Osteocyte (in vitro differentiated cells): Measurements from ENCODE around the gene CCDC88C. TPM values are rescaled to one million over a fixed set of nuclear protein-coding genes. Genes with fewer than 3 reads are reported as not detected.

ENCODE experiments used
- DNase-seq: peaks from one replicate; pipeline ENCODE4 v3.0.0; 2021; ENCODE audit warnings: mixed read lengths; ENCODE audit not compliant: unreplicated experiment; ENCODE audit errors: extremely low spot score
- H3K27ac Mint-ChIP-seq: one replicate; pipeline ENCODE4 v1.8.0; 2021; ENCODE audit warnings: mild to moderate bottlenecking, mixed read lengths; ENCODE audit not compliant: unreplicated experiment
- H3K27me3 Mint-ChIP-seq: one replicate; pipeline ENCODE4 v1.8.0; 2021; ENCODE audit warnings: mixed read lengths; ENCODE audit not compliant: unreplicated experiment
- H3K36me3 Mint-ChIP-seq: one replicate; pipeline ENCODE4 v1.8.0; 2021; ENCODE audit warnings: mixed read lengths; ENCODE audit not compliant: unreplicated experiment
- H3K4me1 Mint-ChIP-seq: one replicate; pipeline ENCODE4 v1.8.0; 2021; ENCODE audit warnings: mixed read lengths; ENCODE audit not compliant: unreplicated experiment
- H3K4me3 Mint-ChIP-seq: one replicate; pipeline ENCODE4 v1.8.0; 2021; ENCODE audit warnings: mild to moderate bottlenecking, moderate library complexity, mixed read lengths; ENCODE audit not compliant: unreplicated experiment
- H3K9me3 Mint-ChIP-seq: one replicate; pipeline ENCODE4 v1.8.0; 2021; ENCODE audit warnings: mixed read lengths; ENCODE audit not compliant: unreplicated experiment
- total RNA-seq: library from RNA; stranded (reverse); gene quantifications from 2 replicates; pipeline ENCODE4 v1.2.1, GENCODE V29; 2021
- TF ChIP-seq, protein P1 (sequence below): fragments of 200-600 bp; sonication (generic); IDR thresholded peaks from 2 replicates; pipeline ENCODE4 v1.5.0; 2021; ENCODE audit warnings: antibody characterized with exemption, mild to moderate bottlenecking, moderate library complexity

The CCDC88C gene
- total RNA-seq, 1 donor from 2014 or later: 1.4 TPM

DNA sequence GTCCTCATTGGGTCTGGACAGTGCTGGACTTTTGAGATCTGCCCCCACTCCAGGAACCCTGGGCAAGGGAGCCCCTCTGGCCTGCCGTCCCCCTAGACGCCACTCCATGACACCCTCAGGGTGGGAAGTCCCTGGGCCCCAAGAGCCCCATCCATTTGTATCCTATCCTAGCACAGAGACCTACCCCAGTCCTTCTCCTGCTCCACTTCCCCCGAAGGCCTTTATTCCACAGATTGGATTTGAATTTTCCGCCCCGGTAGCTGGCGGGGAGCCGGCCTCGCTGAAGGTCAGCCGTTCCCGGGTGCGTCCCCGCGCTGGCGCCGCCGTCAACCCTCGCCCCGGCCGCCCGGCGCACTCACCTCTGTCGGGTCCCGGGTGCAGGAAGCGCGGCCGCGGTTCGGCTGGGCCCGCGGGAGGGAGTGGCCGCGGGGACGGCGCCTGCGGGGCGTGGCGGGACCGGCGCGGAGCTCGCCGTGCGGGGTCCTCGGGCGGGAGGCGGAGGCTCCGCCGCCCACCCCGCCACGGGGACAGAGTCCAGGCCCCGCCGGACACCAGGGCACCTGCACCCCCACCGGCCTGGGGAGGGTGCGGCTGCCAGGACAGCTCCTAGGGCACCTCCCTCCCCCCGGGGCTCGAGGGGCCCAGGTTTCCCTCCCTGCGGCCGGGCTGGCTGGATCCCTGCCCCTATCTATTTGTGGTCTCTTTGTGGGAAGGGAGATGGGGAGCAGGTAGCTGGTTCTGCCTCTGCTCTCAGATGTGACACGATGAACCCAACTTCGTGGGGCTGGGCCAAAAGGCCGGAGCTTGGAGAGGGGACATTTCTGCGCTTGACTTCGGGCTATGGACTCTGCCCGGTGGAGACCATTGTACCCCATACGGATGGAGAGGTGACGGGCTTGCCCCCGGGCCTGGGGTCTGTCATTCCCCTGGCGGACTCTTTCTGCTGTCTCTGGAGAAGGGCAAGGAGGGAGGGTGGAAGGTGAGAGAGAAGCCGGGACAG, 153.2 kb downstream of the CCDC88C start:
- no peak for DNase-seq
- Mint-ChIP-seq H3K4me1 (peaks cover 10% of the 10 kb centered on the region), H3K4me3 (peak overlapping the region; percentile 52), H3K27ac (no peak overlapping the region), H3K36me3 (no peaks in the 10 kb centered on the region), H3K27me3 (peaks cover 20% of the 10 kb centered on the region), H3K9me3 (no peaks in the 10 kb centered on the region)
- TF ChIP-seq, protein P1, sequence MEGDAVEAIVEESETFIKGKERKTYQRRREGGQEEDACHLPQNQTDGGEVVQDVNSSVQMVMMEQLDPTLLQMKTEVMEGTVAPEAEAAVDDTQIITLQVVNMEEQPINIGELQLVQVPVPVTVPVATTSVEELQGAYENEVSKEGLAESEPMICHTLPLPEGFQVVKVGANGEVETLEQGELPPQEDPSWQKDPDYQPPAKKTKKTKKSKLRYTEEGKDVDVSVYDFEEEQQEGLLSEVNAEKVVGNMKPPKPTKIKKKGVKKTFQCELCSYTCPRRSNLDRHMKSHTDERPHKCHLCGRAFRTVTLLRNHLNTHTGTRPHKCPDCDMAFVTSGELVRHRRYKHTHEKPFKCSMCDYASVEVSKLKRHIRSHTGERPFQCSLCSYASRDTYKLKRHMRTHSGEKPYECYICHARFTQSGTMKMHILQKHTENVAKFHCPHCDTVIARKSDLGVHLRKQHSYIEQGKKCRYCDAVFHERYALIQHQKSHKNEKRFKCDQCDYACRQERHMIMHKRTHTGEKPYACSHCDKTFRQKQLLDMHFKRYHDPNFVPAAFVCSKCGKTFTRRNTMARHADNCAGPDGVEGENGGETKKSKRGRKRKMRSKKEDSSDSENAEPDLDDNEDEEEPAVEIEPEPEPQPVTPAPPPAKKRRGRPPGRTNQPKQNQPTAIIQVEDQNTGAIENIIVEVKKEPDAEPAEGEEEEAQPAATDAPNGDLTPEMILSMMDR: no peak

DNA sequence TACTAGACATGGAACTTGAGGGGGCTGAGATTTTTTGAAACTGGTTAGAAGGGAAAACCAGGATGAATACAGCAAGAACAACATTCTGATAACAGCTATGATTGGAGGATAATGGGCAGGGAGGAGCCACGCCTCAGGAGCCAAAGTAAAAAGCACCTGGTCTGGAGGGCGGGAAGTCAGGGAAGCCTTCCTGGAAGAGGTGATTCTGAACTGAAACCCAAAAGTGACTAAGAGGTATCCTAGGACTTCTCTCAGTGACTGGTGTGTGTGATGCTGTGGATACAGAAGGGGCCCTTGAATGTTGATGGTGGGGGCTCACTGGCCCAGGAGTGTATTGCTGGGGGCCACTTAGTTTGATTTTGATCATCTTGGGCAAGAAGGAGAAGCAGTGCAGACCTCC, 154.3 kb downstream of the CCDC88C start:
- Mint-ChIP-seq H3K4me1 (peaks cover 7% of the 10 kb centered on the region), H3K36me3 (no peaks in the 10 kb centered on the region), H3K27me3 (peaks cover 22% of the 10 kb centered on the region), H3K9me3 (no peaks in the 10 kb centered on the region), H3K27ac (no peak overlapping the region), H3K4me3 (peak overlapping the region; percentile 31)
- TF ChIP-seq, protein P1: no peak
- DNase-seq: no peak

DNA sequence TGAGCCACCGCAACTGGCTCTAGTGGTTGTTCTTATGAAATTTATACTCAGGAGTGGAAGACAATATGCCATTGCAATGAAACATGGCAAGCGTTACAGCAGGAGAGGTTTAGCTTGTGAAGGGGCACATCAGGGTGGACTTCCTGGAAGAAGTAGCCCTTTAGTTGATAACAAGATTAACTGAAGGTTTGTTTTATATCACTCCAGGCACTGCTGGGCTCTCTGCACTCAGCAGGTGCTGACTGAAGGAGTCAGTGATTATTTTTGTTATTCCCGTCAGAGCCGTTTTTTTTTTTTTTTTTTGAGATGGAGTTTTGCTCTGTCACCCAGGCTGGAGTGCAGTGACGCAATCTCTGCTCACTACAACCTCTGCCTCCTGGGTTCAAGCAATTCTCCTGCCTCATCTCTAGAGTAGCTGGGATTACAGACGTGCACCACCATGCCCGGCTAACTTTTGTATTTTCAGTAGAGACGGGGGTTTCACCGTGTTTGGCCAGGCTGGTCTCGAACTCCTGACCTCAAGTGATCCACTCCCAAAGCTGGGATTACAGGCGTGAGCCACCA, 155.6 kb downstream of the CCDC88C start:
- Mint-ChIP-seq H3K27me3 (peaks cover 28% of the 10 kb centered on the region), H3K4me1 (peaks cover 7% of the 10 kb centered on the region), H3K27ac (no peak overlapping the region), H3K4me3 (no peak overlapping the region), H3K36me3 (no peaks in the 10 kb centered on the region), H3K9me3 (no peaks in the 10 kb centered on the region)
- TF ChIP-seq, protein P1: no peak
- DNase-seq: no peak

DNA sequence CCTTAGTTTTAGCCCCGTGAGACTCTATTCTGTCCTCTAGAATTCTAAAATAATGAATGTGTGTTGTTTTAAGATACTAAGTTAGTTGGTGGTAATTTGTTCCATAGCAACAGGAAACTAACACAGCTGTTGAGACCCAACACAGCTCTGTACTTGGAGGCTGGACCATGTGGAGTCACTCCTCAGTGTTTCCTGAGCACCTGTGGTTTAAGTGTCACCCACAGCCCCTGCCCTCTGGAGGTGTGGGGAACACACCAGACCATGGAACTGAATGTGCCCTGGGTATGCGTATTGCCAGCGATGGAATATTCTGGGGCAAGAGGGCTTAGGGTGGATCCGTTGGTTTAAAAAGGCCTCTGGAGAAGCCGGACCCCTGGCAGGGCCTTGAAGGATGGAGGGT, 156.5 kb downstream of the CCDC88C start:
- Mint-ChIP-seq H3K36me3 (no peaks in the 10 kb centered on the region), H3K27ac (no peak overlapping the region), H3K27me3 (peaks cover 30% of the 10 kb centered on the region), H3K4me3 (no peak overlapping the region), H3K4me1 (peaks cover 7% of the 10 kb centered on the region), H3K9me3 (no peaks in the 10 kb centered on the region)
- DNase-seq: no peak
- TF ChIP-seq, protein P1: no peak

DNA sequence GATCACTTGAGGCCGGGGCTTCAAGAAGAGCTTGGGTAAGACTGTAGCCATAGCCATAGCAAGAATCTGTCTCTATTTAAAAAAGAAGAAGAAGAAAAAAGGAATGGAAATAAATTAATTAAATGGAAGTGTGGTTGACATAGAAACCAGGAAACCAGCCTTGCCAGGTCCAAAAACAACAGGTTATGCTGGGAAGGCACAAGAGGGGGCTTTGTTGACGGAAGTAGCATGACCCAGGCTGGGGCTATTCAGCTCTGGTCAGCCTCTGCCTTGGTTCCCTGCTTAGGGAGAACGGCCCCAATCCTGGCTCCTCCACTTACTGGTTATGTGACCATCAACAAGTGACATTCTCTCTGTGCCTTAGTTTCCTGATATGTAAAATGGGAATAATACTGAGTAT, 158.7 kb downstream of the CCDC88C start:
- Mint-ChIP-seq H3K9me3 (no peaks in the 10 kb centered on the region), H3K4me3 (no peak overlapping the region), H3K27ac (no peak overlapping the region), H3K36me3 (no peaks in the 10 kb centered on the region), H3K4me1 (peaks cover 1% of the 10 kb centered on the region), H3K27me3 (peaks cover 23% of the 10 kb centered on the region)
- no peak for DNase-seq
- TF ChIP-seq, protein P1: no peak
